GM12878 (cell line): ENCODE measurements around the gene IGIP. TPM values are rescaled to one million over a fixed set of nuclear protein-coding genes. Genes with fewer than 3 reads are reported as not detected.

Experiments used
- CBFB ChIP-seq: IDR thresholded peaks from 2 replicates; pipeline ENCODE4 v1.6.1; 2016; ENCODE audit warnings: antibody characterized with exemption, low read depth
- CBX3 ChIP-seq: fragments of 200-600 bp; sonication (generic); IDR thresholded peaks from 2 replicates; pipeline ENCODE4 v1.6.1; 2016; ENCODE audit warnings: low read depth, borderline replicate concordance
- ETV6 ChIP-seq, 2 experiments: fragments of 450-650 bp in 1 of 2; IDR thresholded peaks in 1 of 2; conservative IDR thresholded peaks in 1 of 2; 2 replicates each; pipeline ENCODE4 v1.6.1; 2014; ENCODE audit warnings: antibody characterized with exemption in 1 of 2, borderline replicate concordance in 1 of 2, low read depth in 1 of 2, mild to moderate bottlenecking in 1 of 2, moderate library complexity in 1 of 2
- JUND ChIP-seq: IDR thresholded peaks from 2 replicates; pipeline ENCODE4 v1.6.1; 2012; ENCODE audit warnings: low read depth, mild to moderate bottlenecking, low read length, improper control_type of control experiment, moderate library complexity
- PML ChIP-seq: IDR thresholded peaks from 2 replicates; pipeline ENCODE4 v1.6.1; 2012; ENCODE audit warnings: low read length, inconsistent platforms
- RAD21 ChIP-seq: IDR thresholded peaks from 2 replicates; pipeline ENCODE4 v1.6.1; 2011; ENCODE audit warnings: mild to moderate bottlenecking, low read depth, low read length, moderate library complexity; ENCODE audit not compliant: insufficient read depth
- TCF12 ChIP-seq: IDR thresholded peaks from 2 replicates; pipeline ENCODE4 v1.6.1; 2011; ENCODE audit warnings: low read depth, mild to moderate bottlenecking, low read length
- ZNF207 ChIP-seq: fragments of 450-650 bp; IDR thresholded peaks from 2 replicates; pipeline ENCODE4 v1.6.1; 2014; ENCODE audit warnings: antibody characterized with exemption, mild to moderate bottlenecking, borderline replicate concordance
- ZNF592 ChIP-seq: fragments of 450-650 bp; IDR thresholded peaks from 2 replicates; pipeline ENCODE4 v1.6.1; 2017; ENCODE audit warnings: mild to moderate bottlenecking, moderate library complexity
- polyA plus RNA-seq, 11 experiments: library from polyadenylated mRNA; depleted of rRNA in 4 of 11; unstranded in 6 of 11; stranded (reverse) in 5 of 11; fragments of >200 nt; fragmentation: Nextera tagmentation in 4 of 11; fragmentation: Illumina TruSeq in 1 of 11; extraction: Ambion mirVana in 4 of 11; extraction: Trizol in 1 of 11; gene quantifications; 1 replicate in 1 of 11; 2 replicates in 10 of 11; pipeline versions ENCODE4 v1.2.1 to v1.2.3, GENCODE V29; 2011 to 2016; ENCODE audit warnings: inconsistent platforms in 2 of 11, missing spikeins in 2 of 11, low read depth in 1 of 11
- total RNA-seq, 4 experiments: library from RNA; depleted of rRNA in 3 of 4; stranded (reverse); fragments of >200 nt in 3 of 4; fragmentation: Illumina TruSeq in 1 of 4; extraction: Trizol in 1 of 4; gene quantifications; 2 replicates each; pipeline versions ENCODE4 v1.2.1 to v1.2.3, GENCODE V29; 2013 to 2021
- TF ChIP-seq, protein P1 (sequence below): IDR thresholded peaks from 2 replicates; pipeline ENCODE4 v1.6.1; 2012; ENCODE audit warnings: low read length, inconsistent platforms

The IGIP gene
- total and polyA plus RNA-seq, 10 of the 15 experiments (the other 5 are each of a cell fraction or from before 2014, with no cell fraction given) = 0.58 to 3.3 (median 1.9) TPM

- TF ChIP-seq PML (no peak), CBFB (no peak), ZNF592 (no peak), TCF12 (no peak), JUND (no peak), CBX3 (no peak), ZNF207 (no peak), ETV6 (conservative IDR thresholded peaks at IDR 0.05 in 1 of 2, IDR thresholded peaks at IDR 0.05 in 1 of 2; ENCODE audit: borderline replicate concordance in 1 of 2, low read depth in 1 of 2) (no peak; a peak in 1 of 4 replicates), RAD21 (peak; percentile 20; the same call in 1 of the 2 replicates)
- TF ChIP-seq, protein P1, sequence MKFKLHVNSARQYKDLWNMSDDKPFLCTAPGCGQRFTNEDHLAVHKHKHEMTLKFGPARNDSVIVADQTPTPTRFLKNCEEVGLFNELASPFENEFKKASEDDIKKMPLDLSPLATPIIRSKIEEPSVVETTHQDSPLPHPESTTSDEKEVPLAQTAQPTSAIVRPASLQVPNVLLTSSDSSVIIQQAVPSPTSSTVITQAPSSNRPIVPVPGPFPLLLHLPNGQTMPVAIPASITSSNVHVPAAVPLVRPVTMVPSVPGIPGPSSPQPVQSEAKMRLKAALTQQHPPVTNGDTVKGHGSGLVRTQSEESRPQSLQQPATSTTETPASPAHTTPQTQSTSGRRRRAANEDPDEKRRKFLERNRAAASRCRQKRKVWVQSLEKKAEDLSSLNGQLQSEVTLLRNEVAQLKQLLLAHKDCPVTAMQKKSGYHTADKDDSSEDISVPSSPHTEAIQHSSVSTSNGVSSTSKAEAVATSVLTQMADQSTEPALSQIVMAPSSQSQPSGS = no peak
These were observed 49.8 kb downstream of the IGIP start (continued) for GRCh38 chr5:140175367-140176030.
